K562 (cell line): Measurements from ENCODE around the gene MAGEB4. TPM values are rescaled to one million over a fixed set of nuclear protein-coding genes. Genes with fewer than 3 reads are reported as not detected.

Experiments
- CTBP1 ChIP-seq: fragments of 450-650 bp; IDR thresholded peaks from 2 replicates; pipeline ENCODE4 v1.6.1; 2016; ENCODE audit warnings: borderline replicate concordance
- DMBX1 ChIP-seq: fragments of 250-450 bp; sonication (Bioruptor Pico); IDR thresholded peaks from 2 replicates; pipeline ENCODE4 v1.8.0; 2022; ENCODE audit warnings: inconsistent platforms, mild to moderate bottlenecking, moderate library complexity, borderline replicate concordance
- ETS1 ChIP-seq: conservative IDR thresholded peaks from 2 replicates; pipeline ENCODE4 v1.6.1; 2011; ENCODE audit warnings: low read depth, mild to moderate bottlenecking, low read length; ENCODE audit not compliant: control insufficient read depth
- EWSR1 ChIP-seq: fragments of 450-650 bp; IDR thresholded peaks from 2 replicates; pipeline ENCODE4 v1.6.1; 2018; ENCODE audit warnings: borderline replicate concordance, mild to moderate bottlenecking, low read depth, moderate library complexity; ENCODE audit not compliant: partially characterized antibody
- KDM5B ChIP-seq: fragments of 200-600 bp; sonication (generic); IDR thresholded peaks from 2 replicates; pipeline ENCODE4 v1.6.1; 2012; ENCODE audit warnings: low read depth, mild to moderate bottlenecking, moderate library complexity, low read length, control low read depth, inconsistent platforms; ENCODE audit not compliant: insufficient replicate concordance
- MXI1 ChIP-seq: IDR thresholded peaks from 2 replicates; pipeline ENCODE4 v1.6.1; 2011; ENCODE audit warnings: low read depth, mild to moderate bottlenecking, improper control_type of control experiment, low read length
- PTRF ChIP-seq: fragments of 450-650 bp; IDR thresholded peaks from 2 replicates; pipeline ENCODE4 v1.6.1; 2016; ENCODE audit warnings: mild to moderate bottlenecking, missing genetic modification characterization, missing compliant biosample characterization
- SIN3A ChIP-seq, 2 experiments: fragments of 150-350 bp in 1 of 2; IDR thresholded peaks; 2 replicates each; pipeline ENCODE4 v1.6.1; 2011 to 2016; ENCODE audit warnings: borderline replicate concordance in 2 of 2, low read depth in 2 of 2, low read length in 2 of 2, mild to moderate bottlenecking in 2 of 2, moderate library complexity in 2 of 2; ENCODE audit not compliant: control insufficient read depth in 1 of 2
- ZBTB12 ChIP-seq: fragments of 250-450 bp; sonication (Bioruptor Pico); IDR thresholded peaks from 2 replicates; pipeline ENCODE4 v1.4.0; 2020
- ZBTB49 ChIP-seq: sonication (generic); formaldehyde crosslinking; IDR thresholded peaks from 2 replicates; pipeline ENCODE4 v1.8.0; 2022; ENCODE audit warnings: missing genetic modification reagents, mild to moderate bottlenecking, borderline replicate concordance
- ZKSCAN1 ChIP-seq: fragments of 150-350 bp; IDR thresholded peaks from 2 replicates; pipeline ENCODE4 v1.6.1; 2016; ENCODE audit warnings: low read depth, low read length
- ZNF318 ChIP-seq, 2 experiments: fragments of 450-650 bp; IDR thresholded peaks; 2 replicates each; pipeline ENCODE4 v1.6.1; 2016; ENCODE audit warnings: mild to moderate bottlenecking in 2 of 2, borderline replicate concordance in 1 of 2, low read depth in 1 of 2, moderate library complexity in 1 of 2
- ZNF77 ChIP-seq: fragments of 250-450 bp; sonication (Bioruptor Pico); IDR thresholded peaks from 2 replicates; pipeline ENCODE4 v1.5.0; 2020
- polyA plus RNA-seq, 8 experiments: library from polyadenylated mRNA; depleted of rRNA in 4 of 8; stranded (reverse) in 5 of 8; unstranded in 3 of 8; fragments of >200 nt; fragmentation: Nextera tagmentation in 2 of 8; fragmentation: Illumina TruSeq in 1 of 8; extraction: Ambion mirVana in 2 of 8; extraction: Trizol in 1 of 8; gene quantifications; 2 replicates each; pipeline versions ENCODE4 v1.2.1 to v1.2.3, GENCODE V29; 2011 to 2014; ENCODE audit warnings: inconsistent platforms in 1 of 8, missing spikeins in 1 of 8
- total RNA-seq, 7 experiments: library from RNA; depleted of rRNA in 6 of 7; stranded (reverse); fragments of >200 nt in 6 of 7; fragmentation: Illumina TruSeq in 2 of 7; extraction: Trizol in 2 of 7; gene quantifications; 2 replicates each; pipeline versions ENCODE4 v1.2.1 to v1.2.3, GENCODE V29; 2011 to 2021; ENCODE audit warnings: low replicate concordance in 1 of 7

Gene MAGEB4
- total and polyA plus RNA-seq, 9 of the 15 experiments (the other 6 are each of a cell fraction or from before 2014, with no cell fraction given), result 0.04 to 0.09 (median 0.06) TPM; not detected in 6

- TF ChIP-seq CTBP1 (peak; percentile 53; the same call in 1 of the 2 replicates), ZNF77 (CRISPR knock-in tag) (no peak), ZNF318 (IDR thresholded peaks at IDR 0.05; ENCODE audit: borderline replicate concordance in 1 of 2, low read depth in 1 of 2) (no peak), SIN3A (IDR thresholded peaks at IDR 0.05; ENCODE audit: borderline replicate concordance in 2 of 2, control insufficient read depth in 1 of 2, low read depth in 2 of 2, low read length in 2 of 2) (no peak), ETS1 (no peak), DMBX1 (CRISPR knock-in tag) (peak; percentile 24; the same call in 1 of the 2 replicates), PTRF (no peak), EWSR1 (no peak), ZBTB49 (CRISPR knock-in tag) (no peak), ZKSCAN1 (no peak), MXI1 (no peak), KDM5B (no peak), ZBTB12 (CRISPR knock-in tag) (no peak)
These were observed 5.1 kb downstream of the MAGEB4 start, which contains the start of gene MAGEB1 (continued) for GRCh38 chrX:30246769-30247489.
